Islet of Langerhans (tissue), 1 donor: ENCODE measurements around the gene CCDC17.

Experiments used
- FAIRE-seq: peaks from one replicate; lab custom pipeline; 2011; peaks lifted over from hg19 to GRCh38; lab: Jason Lieb, UNC

The CCDC17 gene

GRCh38 chr1:45583264-45583665 lies 40.6 kb downstream of the CCDC17 start:
- peak; percentile 9 for FAIRE-seq

- FAIRE-seq: no peak
Measured at GRCh38 chr1:45574105-45574626, 49.7 kb downstream of the CCDC17 start.

- FAIRE-seq: no peak
Measured at GRCh38 chr1:45573231-45573804, 50.5 kb downstream of the CCDC17 start.

GRCh38 chr1:45570631-45571030 lies 53.2 kb downstream of the CCDC17 start:
- no peak for FAIRE-seq
